ENCODE measurements around the gene TMEM108.
A peak's percentile ranks its signal among the peaks of the same experiment; 100 is the strongest.
"Not testable (repeated sequence)": the region's sequence is repeated elsewhere in the genome, so short reads cannot be mapped to it uniquely, and the experiment has no call there.

Gene TMEM108

GRCh38 chr3:133038089-133038730 lies at the start of gene TMEM108:
TMEM108 (plus strand) TSS chr3:133038391.
- no peak for DNase-seq (ENCODE audit: low spot score)

GRCh38 chr3:132995971-132996370 lies 42.2 kb upstream of the TMEM108 start:
- DNase-seq (ENCODE audit: low spot score) = no peak

- DNase-seq (ENCODE audit: low spot score) = no peak
These were observed 40.6 kb upstream of the TMEM108 start for GRCh38 chr3:132997404-132998185.

GRCh38 chr3:133005032-133005431 lies 33.2 kb upstream of the TMEM108 start:
- not testable (repeated sequence) for DNase-seq (ENCODE audit: low spot score)

GRCh38 chr3:133007601-133008000 lies 30.6 kb upstream of the TMEM108 start:
- DNase-seq (ENCODE audit: low spot score) = no peak

GRCh38 chr3:133014325-133014724 lies 23.9 kb upstream of the TMEM108 start:
- no peak for DNase-seq (ENCODE audit: low spot score)

GRCh38 chr3:133015573-133015972 lies 22.6 kb upstream of the TMEM108 start:
- DNase-seq (ENCODE audit: low spot score) = not testable (repeated sequence)

- DNase-seq (ENCODE audit: low spot score) = no peak
These were observed 21.3 kb upstream of the TMEM108 start for GRCh38 chr3:133016838-133017309.

GRCh38 chr3:133018921-133019320 lies 19.3 kb upstream of the TMEM108 start:
- no peak for DNase-seq (ENCODE audit: low spot score)

GRCh38 chr3:133021206-133021605 lies 17.0 kb upstream of the TMEM108 start:
- no peak for DNase-seq (ENCODE audit: low spot score)

GRCh38 chr3:133023362-133023761 lies 14.8 kb upstream of the TMEM108 start:
- no peak for DNase-seq (ENCODE audit: low spot score)

- no peak for DNase-seq (ENCODE audit: low spot score)
These were observed 12.6 kb upstream of the TMEM108 start for GRCh38 chr3:133025546-133025945.

- no peak for DNase-seq (ENCODE audit: low spot score)
These were observed 5.9 kb upstream of the TMEM108 start for GRCh38 chr3:133032301-133032700.

GRCh38 chr3:133037436-133037835 lies 755 bp upstream of the TMEM108 start:
- no peak for DNase-seq (ENCODE audit: low spot score)

- no peak for DNase-seq (ENCODE audit: low spot score)
These were observed 662 bp downstream of the TMEM108 start for GRCh38 chr3:133038731-133039375.

- DNase-seq (ENCODE audit: low spot score) = peak; percentile 71
These were observed 2.7 kb downstream of the TMEM108 start for GRCh38 chr3:133040696-133041523.

- no peak for DNase-seq (ENCODE audit: low spot score)
These were observed 3.3 kb downstream of the TMEM108 start for GRCh38 chr3:133041524-133041829.

- no peak for DNase-seq (ENCODE audit: low spot score)
These were observed 4.6 kb downstream of the TMEM108 start for GRCh38 chr3:133042778-133043177.

GRCh38 chr3:133047980-133048379 lies 9.8 kb downstream of the TMEM108 start:
- no peak for DNase-seq (ENCODE audit: low spot score)

GRCh38 chr3:133049491-133049890 lies 11.3 kb downstream of the TMEM108 start:
- DNase-seq (ENCODE audit: low spot score) = no peak

GRCh38 chr3:133050891-133051290 lies 12.7 kb downstream of the TMEM108 start:
- no peak for DNase-seq (ENCODE audit: low spot score)

GRCh38 chr3:133053532-133053931 lies 15.3 kb downstream of the TMEM108 start:
- no peak for DNase-seq (ENCODE audit: low spot score)

All from RKO (cell line).